SU-DHL-6 (cell line): ENCODE measurements around the gene PNMA8B.

Source experiments
- H2AFZ ChIP-seq: fragments of 200-600 bp; sonication (generic); 2 replicates; pipeline ENCODE4 v1.6.1; 2014; ENCODE audit warnings: low read depth, mild to moderate bottlenecking, moderate library complexity, mixed read lengths, antibody characterized with exemption, low read length; ENCODE audit not compliant: severe bottlenecking
- H3F3A ChIP-seq: fragments of 200-600 bp; shearing (Covaris generic); 2 replicates; pipeline ENCODE4 v1.6.0; 2016; ENCODE audit warnings: antibody characterized with exemption, mild to moderate bottlenecking; ENCODE audit not compliant: insufficient read depth
- H3K27ac ChIP-seq: fragments of 200-600 bp; sonication (generic); 2 replicates; pipeline ENCODE4 v1.5.1; 2016; ENCODE audit warnings: low read depth, mild to moderate bottlenecking, low read length, moderate library complexity, mixed read lengths
- H3K27me3 ChIP-seq: fragments of 200-600 bp; sonication (generic), shearing (Covaris generic); 2 replicates; pipeline ENCODE4 v1.6.0; 2014; ENCODE audit warnings: mild to moderate bottlenecking, low read length
- H3K36me3 ChIP-seq: fragments of 200-600 bp; sonication (generic); 2 replicates; pipeline ENCODE4 v1.6.1; 2014; ENCODE audit warnings: mild to moderate bottlenecking, low read length, mixed read lengths
- H3K4me2 ChIP-seq: fragments of 300-600, 200-600 bp; shearing (Covaris generic), sonication (generic); 2 replicates; pipeline ENCODE4 v1.6.0; 2014; ENCODE audit warnings: low read length, low read depth, mild to moderate bottlenecking; ENCODE audit not compliant: poor library complexity, severe bottlenecking
- H3K4me3 ChIP-seq: fragments of 200-600 bp; sonication (generic); 2 replicates; pipeline ENCODE4 v1.5.1; 2014; ENCODE audit warnings: antibody characterized with exemption, low read length, mild to moderate bottlenecking, mixed read lengths; ENCODE audit not compliant: insufficient read depth, poor library complexity, severe bottlenecking
- H3K79me2 ChIP-seq: fragments of 200-600 bp; sonication (generic); 2 replicates; pipeline ENCODE4 v1.6.1; 2014; ENCODE audit warnings: mild to moderate bottlenecking, low read length, moderate library complexity; ENCODE audit not compliant: insufficient read depth
- H3K9ac ChIP-seq: fragments of 200-600 bp; sonication (generic); 2 replicates; pipeline ENCODE4 v1.7.0; 2014; ENCODE audit warnings: mild to moderate bottlenecking, low read length
- H3K9me2 ChIP-seq: fragments of 200-600 bp; sonication (generic); replicated peaks from 2 replicates; pipeline ENCODE4 v1.6.1; 2014; ENCODE audit warnings: low read length; ENCODE audit not compliant: insufficient read depth
- H3K9me3 ChIP-seq: fragments of 200-600 bp; sonication (generic); 2 replicates; pipeline ENCODE4 v1.6.1; 2014; ENCODE audit warnings: low read length, mixed read lengths; ENCODE audit not compliant: insufficient read depth
- H4K20me1 ChIP-seq: fragments of 200-600 bp; sonication (generic); 2 replicates; pipeline ENCODE4 v1.6.1; 2014; ENCODE audit warnings: low read depth, mild to moderate bottlenecking, antibody characterized with exemption, low read length, moderate library complexity, mixed read lengths
- CTCF ChIP-seq: fragments of 200-600 bp; sonication (generic); IDR thresholded peaks from one replicate; pipeline ENCODE4 v1.5.1; 2017; ENCODE audit warnings: antibody characterized with exemption, mild to moderate bottlenecking, low read length, moderate library complexity; ENCODE audit not compliant: insufficient read depth, poor library complexity, severe bottlenecking
- EZH2phosphoT487 ChIP-seq: fragments of 200-600 bp; sonication (generic), shearing (Covaris generic); conservative IDR thresholded peaks from 2 replicates; pipeline ENCODE4 v1.6.1; 2018; ENCODE audit warnings: mild to moderate bottlenecking, antibody characterized with exemption, low read length, moderate library complexity, mixed read lengths

Gene PNMA8B

DNA sequence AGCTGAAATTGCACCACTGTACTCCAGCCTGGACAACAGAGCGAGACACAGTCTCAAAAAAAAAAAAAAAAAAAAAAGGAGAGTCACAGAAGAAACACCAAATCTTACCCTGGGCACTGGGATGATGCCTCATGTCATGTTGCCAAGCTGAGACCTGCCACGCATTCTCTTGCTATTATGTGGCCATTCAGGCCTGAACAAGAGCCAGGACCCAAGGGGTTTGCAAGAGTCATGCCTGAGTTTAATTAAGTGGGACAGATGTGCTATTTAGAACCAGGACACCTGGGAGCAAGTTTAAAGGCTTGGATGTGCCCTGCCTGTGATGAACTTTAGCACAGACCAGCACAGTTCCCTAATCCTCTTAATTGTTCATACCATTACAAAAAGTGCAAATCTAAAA, 34.1 kb downstream of the PNMA8B start:
- Histone ChIP-seq H4K20me1 (no peaks in the 10 kb centered on the region), H3K9me3 (no peaks in the 10 kb centered on the region), H3K27me3 (no peaks in the 10 kb centered on the region)

GRCh38 chr19:46460981-46461380, 34.7 kb downstream of the PNMA8B start:
- Histone ChIP-seq H3K4me2 (peak overlapping the region; percentile 51), H2AFZ (no peak overlapping the region), H3K4me3 (no peak overlapping the region), H3F3A (peaks cover 57% of the 10 kb centered on the region), H3K79me2 (no peaks in the 10 kb centered on the region), H3K27me3 (no peaks in the 10 kb centered on the region), H3K9me3 (no peaks in the 10 kb centered on the region), H3K9ac (peak overlapping the region; percentile 39; the same call in 1 of the 2 replicates), H4K20me1 (no peaks in the 10 kb centered on the region), H3K9me2 (no peaks in the 10 kb centered on the region), H3K27ac (peak overlapping the region; percentile 96), H3K36me3 (no peaks in the 10 kb centered on the region)
- no peak for TF ChIP-seq CTCF
- no peak for TF ChIP-seq EZH2phosphoT487

More for the DNA sequence above, 34.1 kb downstream of the PNMA8B start:
- no peak for TF ChIP-seq EZH2phosphoT487
- no peak for TF ChIP-seq CTCF
- Histone ChIP-seq H3K9me2 (no peaks in the 10 kb centered on the region), H3K36me3 (no peaks in the 10 kb centered on the region), H3F3A (peaks cover 62% of the 10 kb centered on the region), H3K4me2 (peak overlapping the region; percentile 51), H3K4me3 (no peak overlapping the region), H2AFZ (no peak overlapping the region), H3K79me2 (no peaks in the 10 kb centered on the region), H3K27ac (peak overlapping the region; percentile 96), H3K9ac (peak overlapping the region; percentile 39; the same call in 1 of the 2 replicates)

GRCh38 chr19:46460055-46460454, 35.6 kb downstream of the PNMA8B start:
- no peak for TF ChIP-seq CTCF
- TF ChIP-seq EZH2phosphoT487 = no peak
- no peak overlapping the region for H2AFZ ChIP-seq
- H3K27ac ChIP-seq = peak overlapping the region; percentile 96
- no peaks in the 10 kb centered on the region for H3K36me3 ChIP-seq
- H3K27me3 ChIP-seq = no peaks in the 10 kb centered on the region
- no peaks in the 10 kb centered on the region for H4K20me1 ChIP-seq
- no peak overlapping the region for H3K4me3 ChIP-seq
- no peaks in the 10 kb centered on the region for H3K9me2 ChIP-seq
- no peaks in the 10 kb centered on the region for H3K79me2 ChIP-seq
- H3K4me2 ChIP-seq = peak overlapping the region; percentile 86
- H3K9me3 ChIP-seq = no peaks in the 10 kb centered on the region
- H3F3A ChIP-seq = peaks cover 50% of the 10 kb centered on the region
- no peak overlapping the region for H3K9ac ChIP-seq
